Ovary (tissue), 3 donors: Measurements from ENCODE around the gene EFTUD2.

Experiments used
- EP300 ChIP-seq: sonication (generic); formaldehyde crosslinking; IDR thresholded peaks from one replicate; pipeline ENCODE4 v1.6.1; 2017; ENCODE audit warnings: antibody characterized with exemption
- POLR2A ChIP-seq: fragments of 450-650 bp; IDR thresholded peaks from one replicate; pipeline ENCODE4 v1.6.1; 2017; ENCODE audit warnings: antibody characterized with exemption, mild to moderate bottlenecking, moderate library complexity
- TF ChIP-seq, protein P1 (sequence below), 3 donors: fragments of 450-650 bp in 2 of 3; fragments of 200-600 bp in 1 of 3; IDR thresholded peaks; one replicate each; pipeline versions ENCODE4 v1.5.1 to v1.8.0; 2016 to 2022; ENCODE audit warnings: antibody characterized with exemption in 3 of 3, mild to moderate bottlenecking in 1 of 3
- donor health status: DM: no; HTN: no; CAD: no.

DNA sequence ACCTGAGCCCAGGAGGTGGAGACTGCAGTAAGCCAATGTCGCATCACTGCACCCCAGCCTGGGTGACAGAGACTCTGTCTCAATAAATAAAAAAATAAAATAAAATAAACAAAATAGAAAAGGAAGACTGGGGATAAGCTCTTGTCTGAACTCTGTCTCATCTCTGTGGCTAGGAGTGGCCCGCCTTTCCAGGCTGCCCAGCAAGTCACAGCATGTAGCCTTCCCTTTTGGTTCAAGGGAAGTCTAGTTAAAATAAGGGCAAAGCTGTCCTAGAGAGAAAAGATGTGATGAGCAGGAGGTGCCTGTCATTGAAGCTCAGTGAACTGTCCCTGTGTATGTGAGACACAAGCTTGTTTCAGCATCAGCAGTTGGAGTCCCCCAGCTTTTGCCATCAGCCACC lies 18.8 kb upstream of the EFTUD2 start:
- TF ChIP-seq POLR2A (no peak), EP300 (no peak)
- TF ChIP-seq, protein P1, sequence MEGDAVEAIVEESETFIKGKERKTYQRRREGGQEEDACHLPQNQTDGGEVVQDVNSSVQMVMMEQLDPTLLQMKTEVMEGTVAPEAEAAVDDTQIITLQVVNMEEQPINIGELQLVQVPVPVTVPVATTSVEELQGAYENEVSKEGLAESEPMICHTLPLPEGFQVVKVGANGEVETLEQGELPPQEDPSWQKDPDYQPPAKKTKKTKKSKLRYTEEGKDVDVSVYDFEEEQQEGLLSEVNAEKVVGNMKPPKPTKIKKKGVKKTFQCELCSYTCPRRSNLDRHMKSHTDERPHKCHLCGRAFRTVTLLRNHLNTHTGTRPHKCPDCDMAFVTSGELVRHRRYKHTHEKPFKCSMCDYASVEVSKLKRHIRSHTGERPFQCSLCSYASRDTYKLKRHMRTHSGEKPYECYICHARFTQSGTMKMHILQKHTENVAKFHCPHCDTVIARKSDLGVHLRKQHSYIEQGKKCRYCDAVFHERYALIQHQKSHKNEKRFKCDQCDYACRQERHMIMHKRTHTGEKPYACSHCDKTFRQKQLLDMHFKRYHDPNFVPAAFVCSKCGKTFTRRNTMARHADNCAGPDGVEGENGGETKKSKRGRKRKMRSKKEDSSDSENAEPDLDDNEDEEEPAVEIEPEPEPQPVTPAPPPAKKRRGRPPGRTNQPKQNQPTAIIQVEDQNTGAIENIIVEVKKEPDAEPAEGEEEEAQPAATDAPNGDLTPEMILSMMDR (IDR thresholded peaks at IDR 0.05), result no peak
